K562 (cell line): ENCODE results near the gene STX2. TPM values are rescaled to one million over a fixed set of nuclear protein-coding genes. Genes with fewer than 3 reads are reported as not detected.
A peak's percentile ranks its signal among the peaks of the same experiment; 100 is the strongest.

Source experiments
- BDP1 ChIP-seq: IDR thresholded peaks from 3 replicates; pipeline ENCODE4 v1.6.1; 2011; ENCODE audit not compliant: insufficient read length, insufficient read depth
- CC2D1A ChIP-seq: fragments of 450-650 bp; IDR thresholded peaks from 2 replicates; pipeline ENCODE4 v1.6.1; 2017; ENCODE audit warnings: mild to moderate bottlenecking
- CHD1 ChIP-seq: fragments of 200-600 bp; sonication (generic); IDR thresholded peaks from one replicate; pipeline ENCODE4 v1.6.1; 2012; ENCODE audit warnings: mild to moderate bottlenecking, moderate library complexity, low read length, inconsistent platforms
- CTCF ChIP-seq, 3 experiments: IDR thresholded peaks in 2 of 3; conservative IDR thresholded peaks in 1 of 3; 2 replicates each; pipeline ENCODE4 v1.5.1; 2011 to 2012; ENCODE audit warnings: low read length in 3 of 3, mild to moderate bottlenecking in 3 of 3, control low read depth in 2 of 3, improper control_type of control experiment in 1 of 3, inconsistent platforms in 1 of 3, low read depth in 1 of 3, mixed read lengths in 1 of 3, moderate library complexity in 1 of 3; ENCODE audit not compliant: insufficient read depth in 2 of 3
- ELF4 ChIP-seq: fragments of 450-650 bp; formaldehyde crosslinking; IDR thresholded peaks from 2 replicates; pipeline ENCODE4 v1.4.0; 2022; ENCODE audit warnings: missing genetic modification characterization
- ERF ChIP-seq: fragments of 450-650 bp; formaldehyde crosslinking; IDR thresholded peaks from 2 replicates; pipeline ENCODE4 v1.4.0; 2020; ENCODE audit warnings: mild to moderate bottlenecking, mixed read lengths
- IFI16 ChIP-seq: fragments of 250-450 bp; sonication (Bioruptor Pico); IDR thresholded peaks from 2 replicates; pipeline ENCODE4 v2.1.2; 2022; ENCODE audit warnings: mild to moderate bottlenecking, inconsistent platforms
- LEF1 ChIP-seq: fragments of 450-650 bp; IDR thresholded peaks from 2 replicates; pipeline ENCODE4 v1.6.1; 2016; ENCODE audit warnings: mild to moderate bottlenecking
- MTA3 ChIP-seq: fragments of 450-650 bp; formaldehyde crosslinking; IDR thresholded peaks from 2 replicates; pipeline ENCODE4 v1.6.1; 2017; ENCODE audit warnings: mild to moderate bottlenecking, borderline replicate concordance
- NR0B1 ChIP-seq: fragments of 450-650 bp; IDR thresholded peaks from one replicate; pipeline ENCODE4 v1.6.1; 2018; ENCODE audit warnings: mild to moderate bottlenecking, moderate library complexity; ENCODE audit not compliant: partially characterized antibody
- NR2F6 ChIP-seq: fragments of 450-650 bp; formaldehyde crosslinking; IDR thresholded peaks from 2 replicates; pipeline ENCODE4 v1.4.0; 2020; ENCODE audit warnings: mild to moderate bottlenecking
- NR3C1 ChIP-seq: sonication (generic); formaldehyde crosslinking; IDR thresholded peaks from 2 replicates; pipeline ENCODE4 v1.8.1; 2022; ENCODE audit warnings: missing genetic modification reagents
- NR4A1 ChIP-seq, 2 experiments: fragments of 250-450 bp in 1 of 2; fragments of 450-650 bp in 1 of 2; sonication (Bioruptor Pico) in 1 of 2; IDR thresholded peaks; 2 replicates each; pipeline versions ENCODE4 v1.4.0 to v1.6.1; 2016 to 2020; ENCODE audit warnings: mild to moderate bottlenecking in 2 of 2, missing compliant biosample characterization in 1 of 2, missing genetic modification characterization in 1 of 2, moderate library complexity in 1 of 2
- PHTF2 ChIP-seq: fragments of 250-450 bp; sonication (Bioruptor Pico); IDR thresholded peaks from 2 replicates; pipeline ENCODE4 v1.5.0; 2021; ENCODE audit warnings: mild to moderate bottlenecking
- RBM39 ChIP-seq: fragments of 200-400 bp; formaldehyde crosslinking; optimal IDR thresholded peaks from 2 replicates; pipeline ENCODE3; 2018; ENCODE audit warnings: low read depth, low read length
- SETDB1 ChIP-seq: IDR thresholded peaks from one replicate; pipeline ENCODE4 v1.6.1; 2012; ENCODE audit warnings: low read length, control low read depth, inconsistent platforms
- TAF15 ChIP-seq: fragments of 200-400 bp; formaldehyde crosslinking; IDR thresholded peaks from 2 replicates; pipeline ENCODE4 v1.6.1; 2017; ENCODE audit warnings: mild to moderate bottlenecking, low read depth, low read length, moderate library complexity
- TRIM24 ChIP-seq, 2 experiments: fragments of 450-650 bp; IDR thresholded peaks; 2 replicates each; pipeline ENCODE4 v1.6.1; 2016
- XRCC5 ChIP-seq: fragments of 200-400 bp; formaldehyde crosslinking; IDR thresholded peaks from 2 replicates; pipeline ENCODE4 v1.6.1; 2017; ENCODE audit warnings: low read depth, mild to moderate bottlenecking, low read length
- ZNF263 ChIP-seq: sonication (generic); formaldehyde crosslinking; IDR thresholded peaks from 2 replicates; pipeline ENCODE4 v1.8.0; 2022; ENCODE audit warnings: mild to moderate bottlenecking, missing genetic modification reagents, borderline replicate concordance
- ZNF3 ChIP-seq: fragments of 250-450 bp; sonication (Bioruptor Pico); IDR thresholded peaks from 2 replicates; pipeline ENCODE4 v1.5.0; 2021; ENCODE audit warnings: mild to moderate bottlenecking, moderate library complexity
- ZNF57 ChIP-seq: fragments of 450-650 bp; formaldehyde crosslinking; IDR thresholded peaks from 2 replicates; pipeline ENCODE4 v1.4.0; 2020; ENCODE audit warnings: mild to moderate bottlenecking, moderate library complexity
- ZNF75A ChIP-seq: fragments of 450-650 bp; formaldehyde crosslinking; IDR thresholded peaks from 2 replicates; pipeline ENCODE4 v1.4.0; 2020; ENCODE audit warnings: mild to moderate bottlenecking
- polyA plus RNA-seq, 8 experiments: library from polyadenylated mRNA; depleted of rRNA in 4 of 8; stranded (reverse) in 5 of 8; unstranded in 3 of 8; fragments of >200 nt; fragmentation: Nextera tagmentation in 2 of 8; fragmentation: Illumina TruSeq in 1 of 8; extraction: Ambion mirVana in 2 of 8; extraction: Trizol in 1 of 8; gene quantifications; 2 replicates each; pipeline versions ENCODE4 v1.2.1 to v1.2.3, GENCODE V29; 2011 to 2014; ENCODE audit warnings: inconsistent platforms in 1 of 8, missing spikeins in 1 of 8
- total RNA-seq, 7 experiments: library from RNA; depleted of rRNA in 6 of 7; stranded (reverse); fragments of >200 nt in 6 of 7; fragmentation: Illumina TruSeq in 2 of 7; extraction: Trizol in 2 of 7; gene quantifications; 2 replicates each; pipeline versions ENCODE4 v1.2.1 to v1.2.3, GENCODE V29; 2011 to 2021; ENCODE audit warnings: low replicate concordance in 1 of 7
- TF ChIP-seq, protein P1 (sequence below): fragments of 250-450 bp; sonication (Bioruptor Pico); IDR thresholded peaks from 2 replicates; pipeline ENCODE4 v1.5.0; 2022; ENCODE audit warnings: mild to moderate bottlenecking
- TF ChIP-seq, protein P2 (sequence below): sonication (generic); IDR thresholded peaks from 2 replicates; pipeline ENCODE4 v1.6.1; 2016

STX2 gene
- total and polyA plus RNA-seq, 9 of the 15 experiments (the other 6 are each of a cell fraction or from before 2014, with no cell fraction given), result 22.2 to 54.6 (median 30.8) TPM

GRCh38 chr12:130754234-130754901, 84.7 kb downstream of the STX2 start (continued):
- no peak for TF ChIP-seq NR0B1
- 0 out of 2 replicates have a peak, but pooled peaks have one; percentile 28 for TF ChIP-seq ELF4 (CRISPR knock-in tag)
- no peak for TF ChIP-seq CTCF (IDR thresholded peaks at IDR 0.05 in 2 of 3, conservative IDR thresholded peaks at IDR 0.05 in 1 of 3; ENCODE audit: insufficient read depth in 2 of 3, low read depth in 1 of 3, low read length in 3 of 3)
- no peak for TF ChIP-seq SETDB1
- TF ChIP-seq XRCC5, result no peak
- TF ChIP-seq RBM39, result no peak
- TF ChIP-seq TRIM24 (IDR thresholded peaks at IDR 0.05), result peak; percentile 29 to 37; a peak in 1 of 4 replicates
- TF ChIP-seq IFI16 (CRISPR knock-in tag), result no peak
- TF ChIP-seq ERF, result no peak
- no peak for TF ChIP-seq ZNF57
- no peak for TF ChIP-seq ZNF263 (CRISPR knock-in tag)
- no peak for TF ChIP-seq MTA3
- TF ChIP-seq LEF1, result no peak
- TF ChIP-seq NR2F6, result no peak
- TF ChIP-seq, protein P1, sequence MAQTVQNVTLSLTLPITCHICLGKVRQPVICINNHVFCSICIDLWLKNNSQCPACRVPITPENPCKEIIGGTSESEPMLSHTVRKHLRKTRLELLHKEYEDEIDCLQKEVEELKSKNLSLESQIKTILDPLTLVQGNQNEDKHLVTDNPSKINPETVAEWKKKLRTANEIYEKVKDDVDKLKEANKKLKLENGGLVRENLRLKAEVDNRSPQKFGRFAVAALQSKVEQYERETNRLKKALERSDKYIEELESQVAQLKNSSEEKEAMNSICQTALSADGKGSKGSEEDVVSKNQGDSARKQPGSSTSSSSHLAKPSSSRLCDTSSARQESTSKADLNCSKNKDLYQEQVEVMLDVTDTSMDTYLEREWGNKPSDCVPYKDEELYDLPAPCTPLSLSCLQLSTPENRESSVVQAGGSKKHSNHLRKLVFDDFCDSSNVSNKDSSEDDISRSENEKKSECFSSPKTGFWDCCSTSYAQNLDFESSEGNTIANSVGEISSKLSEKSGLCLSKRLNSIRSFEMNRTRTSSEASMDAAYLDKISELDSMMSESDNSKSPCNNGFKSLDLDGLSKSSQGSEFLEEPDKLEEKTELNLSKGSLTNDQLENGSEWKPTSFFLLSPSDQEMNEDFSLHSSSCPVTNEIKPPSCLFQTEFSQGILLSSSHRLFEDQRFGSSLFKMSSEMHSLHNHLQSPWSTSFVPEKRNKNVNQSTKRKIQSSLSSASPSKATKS (CRISPR knock-in tag), result no peak
- TF ChIP-seq TAF15, result no peak
- TF ChIP-seq ZNF75A (CRISPR knock-in tag), result no peak
- TF ChIP-seq, protein P2, sequence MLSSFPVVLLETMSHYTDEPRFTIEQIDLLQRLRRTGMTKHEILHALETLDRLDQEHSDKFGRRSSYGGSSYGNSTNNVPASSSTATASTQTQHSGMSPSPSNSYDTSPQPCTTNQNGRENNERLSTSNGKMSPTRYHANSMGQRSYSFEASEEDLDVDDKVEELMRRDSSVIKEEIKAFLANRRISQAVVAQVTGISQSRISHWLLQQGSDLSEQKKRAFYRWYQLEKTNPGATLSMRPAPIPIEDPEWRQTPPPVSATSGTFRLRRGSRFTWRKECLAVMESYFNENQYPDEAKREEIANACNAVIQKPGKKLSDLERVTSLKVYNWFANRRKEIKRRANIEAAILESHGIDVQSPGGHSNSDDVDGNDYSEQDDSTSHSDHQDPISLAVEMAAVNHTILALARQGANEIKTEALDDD, result no peak
- no peak for TF ChIP-seq BDP1
- no peak for TF ChIP-seq PHTF2 (CRISPR knock-in tag)
- TF ChIP-seq NR4A1 (CRISPR knock-in tag; IDR thresholded peaks at IDR 0.05), result no peak
- TF ChIP-seq NR4A1 (tag; IDR thresholded peaks at IDR 0.05), result no peak
- TF ChIP-seq ZNF3 (CRISPR knock-in tag), result no peak
- no peak for TF ChIP-seq CHD1
- no peak for TF ChIP-seq CC2D1A
- no peak for TF ChIP-seq NR3C1
